LNCAP (cell line): Measurements from ENCODE around the gene RTL10.

Source experiments
- CTCF ChIP-seq: fragments of 450-650 bp; IDR thresholded peaks from 2 replicates; pipeline ENCODE4 v1.5.1; 2017; ENCODE audit warnings: mild to moderate bottlenecking

The RTL10 gene

DNA sequence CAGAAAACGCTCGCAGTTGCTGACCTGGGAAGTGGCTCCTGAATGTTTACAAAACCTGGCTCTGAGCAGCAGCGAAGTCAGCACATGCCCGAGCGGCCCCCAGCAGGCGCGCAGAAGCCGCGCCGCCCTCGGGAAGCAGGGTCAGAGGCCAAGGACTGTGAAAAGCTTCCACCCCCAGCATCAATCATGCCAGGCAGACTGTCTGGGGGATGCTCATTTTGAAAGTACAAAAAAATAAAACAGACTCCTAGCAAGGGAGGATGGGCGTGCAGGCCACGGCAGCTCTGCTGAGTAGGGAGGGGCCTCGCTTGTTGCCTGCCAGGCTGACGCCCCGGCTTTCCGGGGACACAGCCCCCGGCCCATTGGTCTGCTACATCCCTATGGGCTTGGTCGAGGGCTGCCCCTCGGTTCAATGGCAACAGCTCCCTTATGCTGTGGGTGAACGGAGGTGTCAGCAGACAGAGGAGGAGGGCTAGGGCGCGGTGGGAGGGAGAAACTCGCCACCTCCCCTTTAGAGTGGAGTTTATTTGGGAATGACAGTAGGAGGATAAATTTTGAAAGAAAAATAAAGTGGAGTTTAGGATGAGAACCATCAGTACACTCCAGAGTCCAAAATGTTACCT lies 37.7 kb upstream of the RTL10 start:
- no peak for TF ChIP-seq CTCF

- TF ChIP-seq CTCF, result no peak
Observed at GRCh38 chr22:19891317-19892256, 36.9 kb upstream of the RTL10 start.

GRCh38 chr22:19890502-19891316 lies 36.0 kb upstream of the RTL10 start:
- no peak for TF ChIP-seq CTCF

DNA sequence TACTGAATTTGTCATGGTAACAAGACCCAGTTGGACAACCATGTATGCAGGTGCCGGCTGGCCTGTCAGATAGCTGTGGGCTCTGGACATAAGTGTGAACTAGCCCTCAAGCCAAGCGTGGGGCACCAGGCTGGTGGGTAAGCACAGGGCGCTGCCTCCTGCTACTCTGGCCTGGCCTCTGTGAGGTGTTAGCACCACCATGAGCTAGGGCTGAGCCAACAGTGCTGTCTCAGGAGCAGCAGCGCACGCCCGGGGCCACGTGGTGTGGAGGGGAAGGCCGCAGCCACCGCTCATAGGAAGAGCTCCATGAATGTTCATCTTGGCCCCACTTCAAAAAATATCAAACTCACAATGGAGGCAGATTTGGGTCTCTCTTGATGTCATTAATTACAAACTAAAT lies 35.3 kb upstream of the RTL10 start:
- no peak for TF ChIP-seq CTCF

- no peak for TF ChIP-seq CTCF
Observed at GRCh38 chr22:19888131-19888746, 33.6 kb upstream of the RTL10 start.

GRCh38 chr22:19887256-19887985 lies 32.7 kb upstream of the RTL10 start:
- TF ChIP-seq CTCF, result no peak
